Panc1 (cell line): ENCODE data around the gene ASCC2. TPM values are rescaled to one million over a fixed set of nuclear protein-coding genes. Genes with fewer than 3 reads are reported as not detected.

Experiments
- ATAC-seq: fragments of 200-7000 bp; cut with Tn5 transposase; 2 replicates; pipeline ENCODE4 v1.9.1; 2020; ENCODE audit warnings: mild to moderate bottlenecking, moderate library complexity
- BruUV-seq: library from RNA; stranded (reverse); fragments of 400-500 nt; replicated peaks from 2 replicates; lab custom pipeline; 2021; lab: Mats Ljungman, UMichigan
- CTCF ChIA-PET: fragments of 300-600 bp; sonication (Branson Sonifier 250); formaldehyde crosslinking; loops from one replicate; lab custom pipeline; 2022; ENCODE audit warnings: antibody characterized with exemption; lab: Charles Lee
- POLR2A ChIA-PET: fragments of 300-600 bp; sonication (Branson Sonifier 250); formaldehyde crosslinking; loops from one replicate; lab custom pipeline; 2022; ENCODE audit warnings: antibody characterized with exemption; lab: Charles Lee
- DNase-seq: peaks from one replicate; pipeline ENCODE4 v3.0.0-alpha.2; 2010; ENCODE audit warnings: low read depth, low spot score
- H3K27ac ChIP-seq: 2 replicates; pipeline ENCODE4 v1.5.1; 2011; ENCODE audit warnings: mild to moderate bottlenecking, low read length, inconsistent platforms
- H3K27me3 ChIP-seq: fragments of 200-500 bp; sonication (Bioruptor generic); 2 replicates; pipeline ENCODE4 v1.6.0; 2014; ENCODE audit warnings: low read length, inconsistent platforms; ENCODE audit not compliant: control insufficient read depth, insufficient read depth
- H3K36me3 ChIP-seq: fragments of 200-500 bp; sonication (Bioruptor generic); 2 replicates; pipeline ENCODE4 v1.5.1; 2014; ENCODE audit warnings: inconsistent platforms, mild to moderate bottlenecking, low read length, moderate library complexity; ENCODE audit not compliant: control insufficient read depth, insufficient read depth
- H3K4me1 ChIP-seq: 2 replicates; pipeline ENCODE4 v1.5.1; 2011; ENCODE audit warnings: inconsistent platforms, mild to moderate bottlenecking, low read length, moderate library complexity; ENCODE audit not compliant: control insufficient read depth, insufficient read depth
- H3K4me3 ChIP-seq, 2 experiments: 2 replicates each; pipeline ENCODE4 v1.5.1; 2011 to 2012; ENCODE audit warnings: low read depth in 2 of 2, low read length in 2 of 2, mild to moderate bottlenecking in 2 of 2, inconsistent platforms in 1 of 2, moderate library complexity in 1 of 2
- H3K9me3 ChIP-seq: fragments of 200-500 bp; sonication (Bioruptor generic); 2 replicates; pipeline ENCODE4 v1.5.1; 2014; ENCODE audit warnings: low read depth, mild to moderate bottlenecking, inconsistent platforms, low read length, moderate library complexity; ENCODE audit not compliant: control insufficient read depth, insufficient read depth
- POLR2AphosphoS5 ChIP-seq: IDR thresholded peaks from 2 replicates; pipeline ENCODE4 v1.6.1; 2012; ENCODE audit warnings: mild to moderate bottlenecking, low read depth, low read length, moderate library complexity
- SIN3A ChIP-seq: IDR thresholded peaks from 2 replicates; pipeline ENCODE4 v1.6.1; 2012; ENCODE audit warnings: low read depth, mild to moderate bottlenecking, low read length, moderate library complexity, borderline replicate concordance; ENCODE audit not compliant: insufficient read depth
- TCF7L2 ChIP-seq: IDR thresholded peaks from 2 replicates; pipeline ENCODE4 v1.6.1; 2011; ENCODE audit warnings: mild to moderate bottlenecking, low read depth, low read length, inconsistent platforms
- in situ Hi-C: cut with HindIII; loops from 2 replicates; pipeline ENCODE4 v1.10.0; 2016; ENCODE audit warnings: low sequenced_read_pairs, low pct_unique_long_range_greater_than_20kb
- intact Hi-C: fragments of 100-400 bp; cut with micrococcal nuclease; formaldehyde crosslinking; loops from one replicate; pipeline ENCODE4 v1.10.0; 2022; ENCODE audit not compliant: unreplicated experiment
- total RNA-seq: library from RNA; stranded (reverse); gene quantifications from one replicate; pipeline ENCODE4 v1.2.1, GENCODE V29; 2021; ENCODE audit not compliant: unreplicated experiment
- TF ChIP-seq, protein P1 (sequence below), 2 experiments: IDR thresholded peaks; 2 replicates each; pipeline ENCODE4 v1.6.1; 2011 to 2012; ENCODE audit warnings: low read depth in 2 of 2, control low read depth in 1 of 2, low read length in 1 of 2, mild to moderate bottlenecking in 1 of 2, moderate library complexity in 1 of 2; ENCODE audit not compliant: insufficient read depth in 1 of 2
- TF ChIP-seq, protein P2 (sequence below): fragments of 450-650 bp; IDR thresholded peaks from 2 replicates; pipeline ENCODE4 v1.5.1; 2017; ENCODE audit warnings: mild to moderate bottlenecking

The ASCC2 gene
- total RNA-seq, 1 experiment from 2014 or later = 52.0 TPM

DNA sequence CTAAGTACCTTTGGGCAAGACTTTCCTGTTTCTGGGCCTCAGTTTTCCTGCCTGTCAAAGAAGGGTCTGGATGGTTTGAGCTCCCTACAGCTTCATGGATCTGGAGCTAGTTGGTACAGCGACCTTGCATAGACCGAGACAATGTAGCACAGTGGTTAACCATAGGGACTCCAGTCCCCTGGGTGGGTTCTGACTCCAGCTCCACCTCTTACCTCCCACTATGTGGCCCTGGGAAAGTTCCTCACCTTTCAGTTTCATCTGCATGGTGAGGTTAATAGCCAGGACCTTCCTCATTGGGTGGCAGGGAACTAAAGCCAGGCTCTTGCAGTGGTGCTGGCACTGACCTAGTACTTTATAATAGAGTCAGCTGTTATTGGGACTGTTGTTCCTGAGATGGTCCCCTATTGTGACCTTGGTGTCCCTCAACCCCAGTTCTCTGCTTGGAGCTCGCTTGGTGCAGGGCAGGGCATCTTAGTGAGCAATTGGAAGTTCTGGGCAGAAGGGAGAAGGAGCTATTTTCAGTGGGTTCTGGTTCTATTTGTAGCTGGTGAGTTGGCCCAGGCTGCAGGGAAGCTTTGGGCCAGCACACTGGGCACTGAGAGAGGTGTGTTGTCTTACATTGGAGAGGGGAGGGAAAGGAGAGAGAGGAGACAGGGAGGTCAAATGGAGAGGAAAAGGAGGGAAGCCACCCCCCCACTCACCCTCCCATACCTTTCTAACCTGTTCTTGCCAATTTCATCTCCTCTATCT lies 34.2 kb upstream of the ASCC2 start:
- DNase-seq = no peak
- ChIA-PET CTCF (no interaction called here), POLR2A (interaction anchor here (0.7 kb wide), 1 partner anchor 8 kb away, joined by 4 read pairs; no protein-coding TSS in a partner anchor)
- Histone ChIP-seq H3K9me3 (no peaks in the 10 kb centered on the region), H3K27ac (no peak overlapping the region), H3K4me1 (no peaks in the 10 kb centered on the region), H3K36me3 (no peaks in the 10 kb centered on the region), H3K4me3 (no peak overlapping the region), H3K27me3 (no peaks in the 10 kb centered on the region)
- in situ Hi-C loops (no loop called here), intact Hi-C loops (no loop called here)
- TF ChIP-seq POLR2AphosphoS5 (no peak), SIN3A (no peak), TCF7L2 (no peak)
- TF ChIP-seq, protein P1, sequence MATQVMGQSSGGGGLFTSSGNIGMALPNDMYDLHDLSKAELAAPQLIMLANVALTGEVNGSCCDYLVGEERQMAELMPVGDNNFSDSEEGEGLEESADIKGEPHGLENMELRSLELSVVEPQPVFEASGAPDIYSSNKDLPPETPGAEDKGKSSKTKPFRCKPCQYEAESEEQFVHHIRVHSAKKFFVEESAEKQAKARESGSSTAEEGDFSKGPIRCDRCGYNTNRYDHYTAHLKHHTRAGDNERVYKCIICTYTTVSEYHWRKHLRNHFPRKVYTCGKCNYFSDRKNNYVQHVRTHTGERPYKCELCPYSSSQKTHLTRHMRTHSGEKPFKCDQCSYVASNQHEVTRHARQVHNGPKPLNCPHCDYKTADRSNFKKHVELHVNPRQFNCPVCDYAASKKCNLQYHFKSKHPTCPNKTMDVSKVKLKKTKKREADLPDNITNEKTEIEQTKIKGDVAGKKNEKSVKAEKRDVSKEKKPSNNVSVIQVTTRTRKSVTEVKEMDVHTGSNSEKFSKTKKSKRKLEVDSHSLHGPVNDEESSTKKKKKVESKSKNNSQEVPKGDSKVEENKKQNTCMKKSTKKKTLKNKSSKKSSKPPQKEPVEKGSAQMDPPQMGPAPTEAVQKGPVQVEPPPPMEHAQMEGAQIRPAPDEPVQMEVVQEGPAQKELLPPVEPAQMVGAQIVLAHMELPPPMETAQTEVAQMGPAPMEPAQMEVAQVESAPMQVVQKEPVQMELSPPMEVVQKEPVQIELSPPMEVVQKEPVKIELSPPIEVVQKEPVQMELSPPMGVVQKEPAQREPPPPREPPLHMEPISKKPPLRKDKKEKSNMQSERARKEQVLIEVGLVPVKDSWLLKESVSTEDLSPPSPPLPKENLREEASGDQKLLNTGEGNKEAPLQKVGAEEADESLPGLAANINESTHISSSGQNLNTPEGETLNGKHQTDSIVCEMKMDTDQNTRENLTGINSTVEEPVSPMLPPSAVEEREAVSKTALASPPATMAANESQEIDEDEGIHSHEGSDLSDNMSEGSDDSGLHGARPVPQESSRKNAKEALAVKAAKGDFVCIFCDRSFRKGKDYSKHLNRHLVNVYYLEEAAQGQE (IDR thresholded peaks at IDR 0.05; ENCODE audit: insufficient read depth in 1 of 2, low read depth in 2 of 2, low read length in 1 of 2) = no peak
- TF ChIP-seq, protein P2, sequence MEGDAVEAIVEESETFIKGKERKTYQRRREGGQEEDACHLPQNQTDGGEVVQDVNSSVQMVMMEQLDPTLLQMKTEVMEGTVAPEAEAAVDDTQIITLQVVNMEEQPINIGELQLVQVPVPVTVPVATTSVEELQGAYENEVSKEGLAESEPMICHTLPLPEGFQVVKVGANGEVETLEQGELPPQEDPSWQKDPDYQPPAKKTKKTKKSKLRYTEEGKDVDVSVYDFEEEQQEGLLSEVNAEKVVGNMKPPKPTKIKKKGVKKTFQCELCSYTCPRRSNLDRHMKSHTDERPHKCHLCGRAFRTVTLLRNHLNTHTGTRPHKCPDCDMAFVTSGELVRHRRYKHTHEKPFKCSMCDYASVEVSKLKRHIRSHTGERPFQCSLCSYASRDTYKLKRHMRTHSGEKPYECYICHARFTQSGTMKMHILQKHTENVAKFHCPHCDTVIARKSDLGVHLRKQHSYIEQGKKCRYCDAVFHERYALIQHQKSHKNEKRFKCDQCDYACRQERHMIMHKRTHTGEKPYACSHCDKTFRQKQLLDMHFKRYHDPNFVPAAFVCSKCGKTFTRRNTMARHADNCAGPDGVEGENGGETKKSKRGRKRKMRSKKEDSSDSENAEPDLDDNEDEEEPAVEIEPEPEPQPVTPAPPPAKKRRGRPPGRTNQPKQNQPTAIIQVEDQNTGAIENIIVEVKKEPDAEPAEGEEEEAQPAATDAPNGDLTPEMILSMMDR = no peak
- BruUV-seq = no TSS peak
- no peak for ATAC-seq

DNA sequence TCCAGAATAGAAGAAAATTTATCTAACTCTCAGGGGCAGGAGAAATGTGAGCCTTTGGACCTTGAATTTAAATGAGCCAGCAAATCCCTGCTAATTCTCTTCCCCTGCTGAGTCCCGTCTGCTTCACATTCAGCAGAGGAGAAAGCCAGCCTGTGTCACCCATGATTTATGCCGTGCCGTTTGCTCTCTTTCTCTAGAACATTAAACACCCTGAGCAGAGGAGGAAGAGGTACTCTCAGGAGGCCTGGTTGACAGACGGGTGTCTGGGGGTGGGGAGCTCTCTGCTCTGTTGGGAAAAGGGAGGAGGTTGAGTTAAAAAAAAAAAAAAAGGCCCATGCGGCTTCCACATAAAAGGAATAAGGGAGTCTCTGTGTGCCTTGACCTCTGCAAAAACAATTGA lies 33.6 kb upstream of the ASCC2 start:
- POLR2A ChIA-PET = interaction anchor here (0.7 kb wide), 1 partner anchor 9 kb away, joined by 4 read pairs; no protein-coding TSS in a partner anchor
- Histone ChIP-seq H3K4me1 (no peaks in the 10 kb centered on the region), H3K27me3 (no peaks in the 10 kb centered on the region), H3K4me3 (no peak overlapping the region), H3K27ac (no peak overlapping the region), H3K9me3 (no peaks in the 10 kb centered on the region), H3K36me3 (no peaks in the 10 kb centered on the region)
- no TSS peak for BruUV-seq
- no peak for DNase-seq
- intact Hi-C loops (no loop called here), in situ Hi-C loops (no loop called here)
- CTCF ChIA-PET = no interaction called here
- ATAC-seq = no peak
- TF ChIP-seq TCF7L2 (no peak), SIN3A (no peak), POLR2AphosphoS5 (no peak)
- TF ChIP-seq, protein P1 (IDR thresholded peaks at IDR 0.05; ENCODE audit: insufficient read depth in 1 of 2, low read depth in 2 of 2, low read length in 1 of 2) = no peak
- TF ChIP-seq, protein P2 = no peak
